SK-N-SH treated with all-trans-retinoic acid at 6 μM for 48 hours (cell line): ENCODE data around the gene AFG1L.

ENCODE experiments used
- ATAC-seq: fragments of 200-7000 bp; cut with Tn5 transposase; 3 replicates; pipeline ENCODE4 v1.9.1; 2020; ENCODE audit warnings: mild to moderate bottlenecking, moderate library complexity
- ARNTL ChIP-seq: fragments of 450-650 bp; formaldehyde crosslinking; IDR thresholded peaks from 2 replicates; pipeline ENCODE4 v1.5.0; 2020; ENCODE audit warnings: low read depth, mild to moderate bottlenecking, moderate library complexity, borderline replicate concordance
- CSDC2 ChIP-seq: fragments of 250-450 bp; sonication (Bioruptor Pico); IDR thresholded peaks from 2 replicates; pipeline ENCODE4 v1.5.0; 2020; ENCODE audit warnings: mild to moderate bottlenecking, moderate library complexity
- ESRRG ChIP-seq: fragments of 250-450 bp; sonication (Bioruptor Pico); IDR thresholded peaks from 2 replicates; pipeline ENCODE4 v1.6.1; 2021; ENCODE audit warnings: mild to moderate bottlenecking
- GLIS3 ChIP-seq: fragments of 250-450 bp; sonication (Bioruptor Pico); IDR thresholded peaks from 2 replicates; pipeline ENCODE4 v1.5.0; 2020; ENCODE audit warnings: mild to moderate bottlenecking, moderate library complexity
- ISL1 ChIP-seq: fragments of 250-450 bp; sonication (Bioruptor Pico); IDR thresholded peaks from 2 replicates; pipeline ENCODE4 v2.1.2; 2022; ENCODE audit warnings: mild to moderate bottlenecking, moderate library complexity
- OSR1 ChIP-seq: fragments of 250-450 bp; sonication (Bioruptor Pico); IDR thresholded peaks from 2 replicates; pipeline ENCODE4 v1.8.0; 2022; ENCODE audit warnings: moderate library complexity, mild to moderate bottlenecking, inconsistent platforms
- PATZ1 ChIP-seq: fragments of 250-450 bp; sonication (Bioruptor Pico); IDR thresholded peaks from 2 replicates; pipeline ENCODE4 v1.8.0; 2020; ENCODE audit warnings: mild to moderate bottlenecking, moderate library complexity, borderline replicate concordance
- PPARA ChIP-seq: fragments of 250-450 bp; sonication (Bioruptor Pico); IDR thresholded peaks from 2 replicates; pipeline ENCODE4 v1.5.0; 2020; ENCODE audit warnings: mild to moderate bottlenecking, borderline replicate concordance
- RARB ChIP-seq: fragments of 250-450 bp; sonication (Bioruptor Pico); IDR thresholded peaks from 2 replicates; pipeline ENCODE4 v1.8.0; 2021; ENCODE audit warnings: mild to moderate bottlenecking, moderate library complexity
- SNAI2 ChIP-seq: fragments of 250-450 bp; sonication (Bioruptor Pico); IDR thresholded peaks from 2 replicates; pipeline ENCODE4 v1.5.0; 2020; ENCODE audit warnings: mild to moderate bottlenecking, moderate library complexity
- TCF4 ChIP-seq: fragments of 250-450 bp; sonication (Bioruptor Pico); IDR thresholded peaks from 2 replicates; pipeline ENCODE4 v1.8.0; 2021; ENCODE audit warnings: mild to moderate bottlenecking, moderate library complexity, borderline replicate concordance
- TOX ChIP-seq: fragments of 250-450 bp; sonication (Bioruptor Pico); IDR thresholded peaks from 2 replicates; pipeline ENCODE4 v1.8.0; 2021; ENCODE audit warnings: mild to moderate bottlenecking, moderate library complexity, borderline replicate concordance
- ZC3H10 ChIP-seq: fragments of 250-450 bp; sonication (Bioruptor Pico); IDR thresholded peaks from 2 replicates; pipeline ENCODE4 v1.5.1; 2021; ENCODE audit warnings: mild to moderate bottlenecking, moderate library complexity
- ZNF565 ChIP-seq: fragments of 450-650 bp; formaldehyde crosslinking; conservative IDR thresholded peaks from 2 replicates; pipeline ENCODE4 v1.5.0; 2020; ENCODE audit warnings: low read depth, mild to moderate bottlenecking, moderate library complexity
- ZNF70 ChIP-seq: fragments of 450-650 bp; formaldehyde crosslinking; IDR thresholded peaks from 2 replicates; pipeline ENCODE4 v1.5.0; 2020; ENCODE audit warnings: mild to moderate bottlenecking, moderate library complexity
- ZNF8 ChIP-seq: fragments of 450-650 bp; formaldehyde crosslinking; IDR thresholded peaks from 2 replicates; pipeline ENCODE4 v1.5.0; 2020; ENCODE audit warnings: mild to moderate bottlenecking, moderate library complexity
- TF ChIP-seq, protein P1 (sequence below): fragments of 250-450 bp; sonication (Bioruptor Pico); IDR thresholded peaks from 2 replicates; pipeline ENCODE4 v1.5.1; 2021; ENCODE audit warnings: mild to moderate bottlenecking, moderate library complexity
- TF ChIP-seq, protein P2 (sequence below): fragments of 250-450 bp; sonication (Bioruptor Pico); IDR thresholded peaks from 2 replicates; pipeline ENCODE4 v1.5.1; 2020; ENCODE audit warnings: low read depth, mild to moderate bottlenecking, moderate library complexity
- TF ChIP-seq, protein P3 (sequence below): fragments of 250-450 bp; sonication (Bioruptor Pico); IDR thresholded peaks from 2 replicates; pipeline ENCODE4 v1.8.0; 2021; ENCODE audit warnings: low read depth, mild to moderate bottlenecking, moderate library complexity, borderline replicate concordance
- TF ChIP-seq, protein P4 (sequence below): fragments of 250-450 bp; sonication (Bioruptor Pico); IDR thresholded peaks from 2 replicates; pipeline ENCODE4 v1.5.0; 2020; ENCODE audit warnings: mild to moderate bottlenecking, moderate library complexity

The AFG1L gene

GRCh38 chr6:108395297-108395696 lies 100.4 kb downstream of the AFG1L start:
- no peak for TF ChIP-seq OSR1
- no peak for TF ChIP-seq ZNF8 (CRISPR knock-in tag)
- no peak for TF ChIP-seq GLIS3
- TF ChIP-seq, protein P1, sequence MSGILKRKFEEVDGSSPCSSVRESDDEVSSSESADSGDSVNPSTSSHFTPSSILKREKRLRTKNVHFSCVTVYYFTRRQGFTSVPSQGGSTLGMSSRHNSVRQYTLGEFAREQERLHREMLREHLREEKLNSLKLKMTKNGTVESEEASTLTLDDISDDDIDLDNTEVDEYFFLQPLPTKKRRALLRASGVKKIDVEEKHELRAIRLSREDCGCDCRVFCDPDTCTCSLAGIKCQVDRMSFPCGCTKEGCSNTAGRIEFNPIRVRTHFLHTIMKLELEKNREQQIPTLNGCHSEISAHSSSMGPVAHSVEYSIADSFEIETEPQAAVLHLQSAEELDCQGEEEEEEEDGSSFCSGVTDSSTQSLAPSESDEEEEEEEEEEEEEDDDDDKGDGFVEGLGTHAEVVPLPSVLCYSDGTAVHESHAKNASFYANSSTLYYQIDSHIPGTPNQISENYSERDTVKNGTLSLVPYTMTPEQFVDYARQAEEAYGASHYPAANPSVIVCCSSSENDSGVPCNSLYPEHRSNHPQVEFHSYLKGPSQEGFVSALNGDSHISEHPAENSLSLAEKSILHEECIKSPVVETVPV = no peak
- TF ChIP-seq, protein P2, sequence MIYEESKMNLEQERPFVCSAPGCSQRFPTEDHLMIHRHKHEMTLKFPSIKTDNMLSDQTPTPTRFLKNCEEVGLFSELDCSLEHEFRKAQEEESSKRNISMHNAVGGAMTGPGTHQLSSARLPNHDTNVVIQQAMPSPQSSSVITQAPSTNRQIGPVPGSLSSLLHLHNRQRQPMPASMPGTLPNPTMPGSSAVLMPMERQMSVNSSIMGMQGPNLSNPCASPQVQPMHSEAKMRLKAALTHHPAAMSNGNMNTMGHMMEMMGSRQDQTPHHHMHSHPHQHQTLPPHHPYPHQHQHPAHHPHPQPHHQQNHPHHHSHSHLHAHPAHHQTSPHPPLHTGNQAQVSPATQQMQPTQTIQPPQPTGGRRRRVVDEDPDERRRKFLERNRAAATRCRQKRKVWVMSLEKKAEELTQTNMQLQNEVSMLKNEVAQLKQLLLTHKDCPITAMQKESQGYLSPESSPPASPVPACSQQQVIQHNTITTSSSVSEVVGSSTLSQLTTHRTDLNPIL = no peak
- no peak for TF ChIP-seq PPARA (CRISPR knock-in tag)
- TF ChIP-seq SNAI2 (CRISPR knock-in tag) = no peak
- TF ChIP-seq ZNF565 (CRISPR knock-in tag) = no peak
- TF ChIP-seq ZC3H10 (CRISPR knock-in tag) = no peak
- TF ChIP-seq CSDC2 = no peak
- TF ChIP-seq, all 23 proteins: peak for 0
- no peak for ATAC-seq

DNA sequence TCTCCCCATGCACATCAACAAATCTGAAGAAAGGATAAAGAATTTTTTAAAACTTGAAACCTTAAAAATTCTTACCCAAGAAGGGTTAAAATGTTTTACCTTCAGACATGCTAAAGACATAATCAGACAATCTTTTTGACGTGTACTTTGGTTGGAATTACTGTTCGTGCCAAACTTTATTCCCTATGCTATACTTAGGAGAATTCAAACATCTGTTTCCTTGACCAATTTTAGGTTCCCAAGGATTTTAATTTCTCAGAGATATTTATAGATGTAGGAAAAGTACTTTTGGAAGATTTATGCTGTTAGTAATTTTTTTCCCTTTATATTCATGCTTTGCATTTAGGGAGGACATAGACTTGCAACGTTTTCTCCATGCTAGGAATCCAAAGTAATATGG lies 108.4 kb downstream of the AFG1L start:
- TF ChIP-seq, protein P2 = no peak
- TF ChIP-seq ISL1 (CRISPR knock-in tag) (no peak), RARB (CRISPR knock-in tag) (no peak), ZNF565 (CRISPR knock-in tag) (no peak), ZNF70 (no peak), TOX (no peak)
- TF ChIP-seq, protein P1 = no peak
- no peak for ATAC-seq

DNA sequence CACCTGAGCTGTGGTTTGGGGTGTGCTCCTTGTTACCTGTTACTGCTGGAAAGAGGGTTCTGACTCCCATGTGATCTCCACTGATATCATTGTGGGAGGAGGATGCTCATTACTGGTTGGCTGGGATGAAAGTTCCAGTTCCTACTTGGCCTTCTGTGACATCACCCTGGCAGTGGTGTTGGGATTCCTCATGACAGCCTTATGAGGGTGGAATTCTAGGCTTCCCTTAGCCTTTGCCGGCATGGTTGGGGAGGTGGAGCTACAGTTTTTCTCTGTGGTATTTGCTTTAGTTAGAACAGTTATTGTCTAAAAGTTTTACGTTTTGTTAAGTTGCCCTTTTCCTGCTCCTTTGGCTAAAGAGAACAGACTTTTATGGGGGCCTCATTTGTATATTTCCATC lies 112.1 kb downstream of the AFG1L start:
- ATAC-seq = no peak
- TF ChIP-seq ARNTL (CRISPR knock-in tag) (no peak), CSDC2 (no peak), SNAI2 (CRISPR knock-in tag) (no peak), ESRRG (CRISPR knock-in tag) (no peak), ISL1 (CRISPR knock-in tag) (no peak), TCF4 (CRISPR knock-in tag) (no peak), RARB (CRISPR knock-in tag) (no peak), ZNF8 (CRISPR knock-in tag) (no peak), PATZ1 (CRISPR knock-in tag) (no peak), PPARA (CRISPR knock-in tag) (no peak)
- TF ChIP-seq, protein P1 = no peak
- TF ChIP-seq, protein P3, sequence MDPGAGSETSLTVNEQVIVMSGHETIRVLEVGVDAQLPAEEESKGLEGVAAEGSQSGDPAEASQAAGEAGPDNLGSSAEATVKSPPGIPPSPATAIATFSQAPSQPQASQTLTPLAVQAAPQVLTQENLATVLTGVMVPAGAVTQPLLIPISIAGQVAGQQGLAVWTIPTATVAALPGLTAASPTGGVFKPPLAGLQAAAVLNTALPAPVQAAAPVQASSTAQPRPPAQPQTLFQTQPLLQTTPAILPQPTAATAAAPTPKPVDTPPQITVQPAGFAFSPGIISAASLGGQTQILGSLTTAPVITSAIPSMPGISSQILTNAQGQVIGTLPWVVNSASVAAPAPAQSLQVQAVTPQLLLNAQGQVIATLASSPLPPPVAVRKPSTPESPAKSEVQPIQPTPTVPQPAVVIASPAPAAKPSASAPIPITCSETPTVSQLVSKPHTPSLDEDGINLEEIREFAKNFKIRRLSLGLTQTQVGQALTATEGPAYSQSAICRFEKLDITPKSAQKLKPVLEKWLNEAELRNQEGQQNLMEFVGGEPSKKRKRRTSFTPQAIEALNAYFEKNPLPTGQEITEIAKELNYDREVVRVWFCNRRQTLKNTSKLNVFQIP (CRISPR knock-in tag) = no peak
- TF ChIP-seq, protein P2 = no peak
- TF ChIP-seq, protein P4, sequence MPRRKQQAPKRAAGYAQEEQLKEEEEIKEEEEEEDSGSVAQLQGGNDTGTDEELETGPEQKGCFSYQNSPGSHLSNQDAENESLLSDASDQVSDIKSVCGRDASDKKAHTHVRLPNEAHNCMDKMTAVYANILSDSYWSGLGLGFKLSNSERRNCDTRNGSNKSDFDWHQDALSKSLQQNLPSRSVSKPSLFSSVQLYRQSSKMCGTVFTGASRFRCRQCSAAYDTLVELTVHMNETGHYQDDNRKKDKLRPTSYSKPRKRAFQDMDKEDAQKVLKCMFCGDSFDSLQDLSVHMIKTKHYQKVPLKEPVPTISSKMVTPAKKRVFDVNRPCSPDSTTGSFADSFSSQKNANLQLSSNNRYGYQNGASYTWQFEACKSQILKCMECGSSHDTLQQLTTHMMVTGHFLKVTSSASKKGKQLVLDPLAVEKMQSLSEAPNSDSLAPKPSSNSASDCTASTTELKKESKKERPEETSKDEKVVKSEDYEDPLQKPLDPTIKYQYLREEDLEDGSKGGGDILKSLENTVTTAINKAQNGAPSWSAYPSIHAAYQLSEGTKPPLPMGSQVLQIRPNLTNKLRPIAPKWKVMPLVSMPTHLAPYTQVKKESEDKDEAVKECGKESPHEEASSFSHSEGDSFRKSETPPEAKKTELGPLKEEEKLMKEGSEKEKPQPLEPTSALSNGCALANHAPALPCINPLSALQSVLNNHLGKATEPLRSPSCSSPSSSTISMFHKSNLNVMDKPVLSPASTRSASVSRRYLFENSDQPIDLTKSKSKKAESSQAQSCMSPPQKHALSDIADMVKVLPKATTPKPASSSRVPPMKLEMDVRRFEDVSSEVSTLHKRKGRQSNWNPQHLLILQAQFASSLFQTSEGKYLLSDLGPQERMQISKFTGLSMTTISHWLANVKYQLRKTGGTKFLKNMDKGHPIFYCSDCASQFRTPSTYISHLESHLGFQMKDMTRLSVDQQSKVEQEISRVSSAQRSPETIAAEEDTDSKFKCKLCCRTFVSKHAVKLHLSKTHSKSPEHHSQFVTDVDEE (CRISPR knock-in tag) = no peak
